Measurements from ENCODE around the gene KIAA0513.
A peak's percentile ranks its signal among the peaks of the same experiment; 100 is the strongest.

The KIAA0513 gene

GRCh38 chr16:85027349-85027957 is at the start of gene KIAA0513:
KIAA0513 (plus strand) TSS chr16:85027795; CDS start chr16:85067072, 39,277 bp downstream.
- DNase-seq (peak; percentile 94), ATAC-seq (ENCODE audit: insufficient read depth, low read depth) (peak; percentile 88)
- Histone ChIP-seq H3K27ac (ENCODE audit: low read length) (peak within 1 kb of the TSS; percentile 70), H3K9ac (ENCODE audit: low read depth, low read length) (peak within 1 kb of the TSS; percentile 71), H2AFZ (ENCODE audit: low read depth, low read length) (peak within 1 kb of the TSS; percentile 96), H3K4me3 (ENCODE audit: low read depth in 1 of 2, low read length in 2 of 2) (peak within 1 kb of the TSS; percentile 52 to 94; a peak in 3 of 4 replicates), H3K4me1 (ENCODE audit: insufficient read depth, low read length) (peaks cover 27% of the 10 kb centered on the region), H3K27me3 (ENCODE audit: insufficient read depth, low read length, poor library complexity) (peaks cover 15% of the 10 kb centered on the region), H3K4me2 (ENCODE audit: insufficient read depth, low read length) (peak within 1 kb of the TSS; percentile 89), H3K79me2 (ENCODE audit: insufficient read depth, low read length) (no peaks in the 10 kb centered on the region), H3K36me3 (ENCODE audit: insufficient read depth, low read length) (no peaks in the 10 kb centered on the region), H3K9me3 (ENCODE audit: insufficient read depth, low read length, severe bottlenecking) (no peaks in the 10 kb centered on the region), H4K20me1 (ENCODE audit: insufficient read depth, low read length) (no peaks in the 10 kb centered on the region)
- peak; percentile 45 for TF ChIP-seq CTCF (IDR thresholded peaks at IDR 0.05; ENCODE audit: borderline replicate concordance, extremely low read depth, low read length, poor library complexity, severe bottlenecking)
- TF ChIP-seq EZH2 (IDR thresholded peaks at IDR 0.05; ENCODE audit: borderline replicate concordance, low read depth, low read length, severe bottlenecking): no peak

- Histone ChIP-seq H3K79me2 (ENCODE audit: insufficient read depth, low read length) (no peaks in the 10 kb centered on the region), H3K27me3 (ENCODE audit: insufficient read depth, low read length, poor library complexity) (no peaks in the 10 kb centered on the region), H2AFZ (ENCODE audit: low read depth, low read length) (no peak overlapping the region), H3K36me3 (ENCODE audit: insufficient read depth, low read length) (peaks cover 70% of the 10 kb centered on the region), H3K27ac (ENCODE audit: low read length) (no peak overlapping the region), H3K9me3 (ENCODE audit: insufficient read depth, low read length, severe bottlenecking) (no peaks in the 10 kb centered on the region), H4K20me1 (ENCODE audit: insufficient read depth, low read length) (peaks cover 11% of the 10 kb centered on the region), H3K4me3 (ENCODE audit: low read depth in 1 of 2, low read length in 2 of 2) (no peak overlapping the region), H3K4me1 (ENCODE audit: insufficient read depth, low read length) (no peaks in the 10 kb centered on the region), H3K4me2 (ENCODE audit: insufficient read depth, low read length) (no peak overlapping the region), H3K9ac (ENCODE audit: low read depth, low read length) (no peak overlapping the region)
- no peak for ATAC-seq (ENCODE audit: insufficient read depth, low read depth)
- DNase-seq: no peak
- no peak for TF ChIP-seq CTCF (IDR thresholded peaks at IDR 0.05; ENCODE audit: borderline replicate concordance, extremely low read depth, low read length, poor library complexity, severe bottlenecking)
- no peak for TF ChIP-seq EZH2 (IDR thresholded peaks at IDR 0.05; ENCODE audit: borderline replicate concordance, low read depth, low read length, severe bottlenecking)
These were observed 48.1 kb upstream of the KIAA0513 start for GRCh38 chr16:84979516-84979915.

- H3K4me2 ChIP-seq (ENCODE audit: insufficient read depth, low read length): no peak overlapping the region
- ATAC-seq (ENCODE audit: insufficient read depth, low read depth) (no peak), DNase-seq (no peak)
- no peak overlapping the region for H3K9ac ChIP-seq (ENCODE audit: low read depth, low read length)
- peaks cover 67% of the 10 kb centered on the region for H3K36me3 ChIP-seq (ENCODE audit: insufficient read depth, low read length)
- no peaks in the 10 kb centered on the region for H3K9me3 ChIP-seq (ENCODE audit: insufficient read depth, low read length, severe bottlenecking)
- H3K79me2 ChIP-seq (ENCODE audit: insufficient read depth, low read length): peaks cover 11% of the 10 kb centered on the region; the same call in 1 of the 2 replicates
- H2AFZ ChIP-seq (ENCODE audit: low read depth, low read length): no peak overlapping the region
- no peak overlapping the region for H3K27ac ChIP-seq (ENCODE audit: low read length)
- H4K20me1 ChIP-seq (ENCODE audit: insufficient read depth, low read length): peaks cover 28% of the 10 kb centered on the region
- no peak overlapping the region for H3K4me3 ChIP-seq (ENCODE audit: low read depth in 1 of 2, low read length in 2 of 2)
- H3K4me1 ChIP-seq (ENCODE audit: insufficient read depth, low read length): no peaks in the 10 kb centered on the region
- TF ChIP-seq EZH2 (IDR thresholded peaks at IDR 0.05; ENCODE audit: borderline replicate concordance, low read depth, low read length, severe bottlenecking) (no peak), CTCF (IDR thresholded peaks at IDR 0.05; ENCODE audit: borderline replicate concordance, extremely low read depth, low read length, poor library complexity, severe bottlenecking) (no peak)
- no peaks in the 10 kb centered on the region for H3K27me3 ChIP-seq (ENCODE audit: insufficient read depth, low read length, poor library complexity)
These were observed 45.2 kb upstream of the KIAA0513 start for GRCh38 chr16:84982434-84982833.

Measured in DND-41 (cell line).